GM23248 (cell line): ENCODE measurements around the gene PPP1R13B.

ENCODE experiments used
- EZH2 ChIP-seq: fragments of 200-600 bp; sonication (generic); IDR thresholded peaks from 2 replicates; pipeline ENCODE4 v1.6.1; 2018; ENCODE audit warnings: antibody characterized with exemption, mild to moderate bottlenecking; ENCODE audit not compliant: insufficient read depth, poor library complexity, severe bottlenecking
- EZH2phosphoT487 ChIP-seq: fragments of 200-600 bp; sonication (generic); IDR thresholded peaks from 2 replicates; pipeline ENCODE4 v1.6.1; 2018; ENCODE audit warnings: antibody characterized with exemption, moderate library complexity, mild to moderate bottlenecking, low read depth; ENCODE audit not compliant: insufficient read depth

GRCh38 chr14:103805708-103806107 is 41.7 kb downstream of the PPP1R13B start:
- no peak for TF ChIP-seq EZH2phosphoT487
- TF ChIP-seq EZH2 = no peak
